Endodermal cell (in vitro differentiated cells): ENCODE results near the gene NR2F6. TPM values are rescaled to one million over a fixed set of nuclear protein-coding genes. Genes with fewer than 3 reads are reported as not detected.
A peak's percentile ranks its signal among the peaks of the same experiment; 100 is the strongest.

Experiments
- DNase-seq: peaks from one replicate; pipeline ENCODE4 v3.0.0-alpha.2; 2017
- H3K27ac ChIP-seq: 2 replicates; pipeline ENCODE4 v1.5.1; 2013; ENCODE audit warnings: mild to moderate bottlenecking, low read depth, low read length, moderate library complexity
- H3K27me3 ChIP-seq: 2 replicates; pipeline ENCODE4 v1.6.1; 2013; ENCODE audit warnings: mild to moderate bottlenecking, low read length, moderate library complexity; ENCODE audit not compliant: insufficient read depth, control insufficient read depth, poor library complexity, severe bottlenecking
- H3K36me3 ChIP-seq: 2 replicates; pipeline ENCODE4 v1.7.0; 2013; ENCODE audit warnings: mild to moderate bottlenecking, low read length, moderate library complexity; ENCODE audit not compliant: control insufficient read depth, insufficient read depth
- H3K4me1 ChIP-seq: one replicate; pipeline ENCODE4 v1.7.0; 2013; ENCODE audit warnings: low read length; ENCODE audit not compliant: control insufficient read depth, insufficient read depth
- H3K4me3 ChIP-seq: 2 replicates; pipeline ENCODE4 v1.5.1; 2013; ENCODE audit warnings: mild to moderate bottlenecking, low read length, moderate library complexity
- H3K9ac ChIP-seq: 2 replicates; pipeline ENCODE4 v1.6.1; 2013; ENCODE audit warnings: mild to moderate bottlenecking, low read length, moderate library complexity; ENCODE audit not compliant: poor library complexity, severe bottlenecking; ENCODE audit errors: extremely low read depth
- H3K9me3 ChIP-seq: 2 replicates; pipeline ENCODE4 v1.6.1; 2013; ENCODE audit warnings: mild to moderate bottlenecking, low read length, moderate library complexity; ENCODE audit not compliant: control insufficient read depth
- H3K27ac Mint-ChIP-seq: 2 replicates; pipeline ENCODE4 v1.8.0; 2020; ENCODE audit warnings: mixed read lengths
- H3K27me3 Mint-ChIP-seq: 2 replicates; pipeline ENCODE4 v1.8.0; 2021; ENCODE audit warnings: mild to moderate bottlenecking, mixed read lengths; ENCODE audit not compliant: insufficient read depth
- H3K36me3 Mint-ChIP-seq: 2 replicates; pipeline ENCODE4 v1.8.0; 2020; ENCODE audit warnings: low read depth, mixed read lengths
- H3K4me1 Mint-ChIP-seq: 2 replicates; pipeline ENCODE4 v1.8.0; 2020; ENCODE audit warnings: mixed read lengths
- H3K4me3 Mint-ChIP-seq: 2 replicates; pipeline ENCODE4 v1.8.0; 2020; ENCODE audit warnings: mild to moderate bottlenecking, moderate library complexity, mixed read lengths
- H3K9me3 Mint-ChIP-seq: 2 replicates; pipeline ENCODE4 v1.8.0; 2020; ENCODE audit warnings: mild to moderate bottlenecking, mixed read lengths
- CTCF ChIP-seq: fragments of 200-600 bp; sonication (generic); conservative IDR thresholded peaks from 2 replicates; pipeline ENCODE4 v1.5.0; 2021; ENCODE audit warnings: antibody characterized with exemption, mild to moderate bottlenecking
- WGBS, 2 experiments: methylation state at CpG; one replicate each; pipeline versions ENCODE4 v1.1.5 to v1.1.7; 2013; ENCODE audit warnings: missing lambda C conversion rate in 2 of 2, mixed read lengths in 1 of 2; ENCODE audit not compliant: insufficient coverage in 1 of 2, insufficient read length in 1 of 2; 5-methylcytosine and 5-hydroxymethylcytosine counted together
- total RNA-seq, 2 donors: library from RNA; stranded (reverse); fragmentation: NEBNext Ultra II Directional in 1 of 2; extraction: Animal tissue kit (Norgen Biotek cat#: 25700) in 1 of 2; gene quantifications; 2 replicates in 1 of 2; 3 replicates in 1 of 2; pipeline ENCODE4 v1.2.1, GENCODE V29; 2021

The NR2F6 gene
- total RNA-seq, 2 donors from 2014 or later = 103 to 107 TPM

GRCh38 chr19:17226002-17226933 is 19.5 kb downstream of the NR2F6 start, which contains the start of gene OCEL1:
Gene OCEL1, plus strand, starts transcription at chr19:17226226. Its CDS starts 22 bp downstream, at chr19:17226248.
- peak within 1 kb of the TSS; percentile 90 for H3K27ac ChIP-seq
- Mint-ChIP-seq H3K27ac (peak within 1 kb of the TSS; percentile 98), H3K4me1 (no peaks in the 10 kb centered on the region), H3K4me3 (peak within 1 kb of the TSS; percentile 71), H3K27me3 (no peaks in the 10 kb centered on the region), H3K9me3 (no peaks in the 10 kb centered on the region), H3K36me3 (peaks cover 9% of the 10 kb centered on the region)
- H3K4me3 ChIP-seq = peak within 1 kb of the TSS; percentile 84
- no peak for TF ChIP-seq CTCF
- 0 to 1% methylated on average over 25 to 90 of the region's 90 CpGs for WGBS, 2 experiments
- H3K9ac ChIP-seq = peak within 1 kb of the TSS; percentile 71
- H3K9me3 ChIP-seq = no peaks in the 10 kb centered on the region
- H3K27me3 ChIP-seq = no peaks in the 10 kb centered on the region
- peaks cover 7% of the 10 kb centered on the region for H3K36me3 ChIP-seq
- H3K4me1 ChIP-seq = no peaks in the 10 kb centered on the region
- DNase-seq = peak; percentile 98

- no peaks in the 10 kb centered on the region for H3K4me1 Mint-ChIP-seq
- no peaks in the 10 kb centered on the region for H3K9me3 Mint-ChIP-seq
- peak overlapping the region; percentile 71 for H3K4me3 Mint-ChIP-seq
- no peak for TF ChIP-seq CTCF
- Histone ChIP-seq H3K27me3 (no peaks in the 10 kb centered on the region), H3K9me3 (no peaks in the 10 kb centered on the region), H3K4me1 (no peaks in the 10 kb centered on the region), H3K36me3 (no peaks in the 10 kb centered on the region), H3K9ac (no peak overlapping the region), H3K27ac (no peak overlapping the region), H3K4me3 (no peak overlapping the region)
- H3K36me3 Mint-ChIP-seq = peaks cover 4% of the 10 kb centered on the region
- no peak for DNase-seq
- H3K27me3 Mint-ChIP-seq = no peaks in the 10 kb centered on the region
- no peak overlapping the region for H3K27ac Mint-ChIP-seq
- 90 to 96% methylated on average over 8 to 9 of the region's 10 CpGs for WGBS, 2 experiments
Measured at GRCh38 chr19:17225053-17225452, 20.7 kb downstream of the NR2F6 start.

GRCh38 chr19:17220207-17220758 is 25.4 kb downstream of the NR2F6 start:
- no peak overlapping the region for H3K27ac Mint-ChIP-seq
- H3K36me3 Mint-ChIP-seq = peaks cover 28% of the 10 kb centered on the region
- H3K4me3 Mint-ChIP-seq = no peak overlapping the region
- 86 to 87% methylated on average over 11 to 14 of the region's 14 CpGs for WGBS, 2 experiments
- Histone ChIP-seq H3K4me1 (no peaks in the 10 kb centered on the region), H3K4me3 (no peak overlapping the region), H3K27me3 (no peaks in the 10 kb centered on the region), H3K36me3 (peaks cover 8% of the 10 kb centered on the region), H3K27ac (no peak overlapping the region), H3K9me3 (no peaks in the 10 kb centered on the region), H3K9ac (no peak overlapping the region)
- DNase-seq = no peak
- no peaks in the 10 kb centered on the region for H3K4me1 Mint-ChIP-seq
- H3K27me3 Mint-ChIP-seq = no peaks in the 10 kb centered on the region
- no peak for TF ChIP-seq CTCF
- H3K9me3 Mint-ChIP-seq = no peaks in the 10 kb centered on the region
